H9 (cell line): ENCODE results near the gene ARHGAP25. TPM values are rescaled to one million over a fixed set of nuclear protein-coding genes. Genes with fewer than 3 reads are reported as not detected.

Source experiments
- DNase-seq: peaks from one replicate; pipeline ENCODE4 v3.0.0-alpha.2; 2017
- H2AFZ ChIP-seq: one replicate; pipeline ENCODE4 v1.6.1; 2013; ENCODE audit warnings: mild to moderate bottlenecking, low read length, control low read depth, moderate library complexity
- H2AK5ac ChIP-seq: 2 replicates; pipeline ENCODE4 v1.6.1; 2013; ENCODE audit warnings: low read length, control low read depth, mixed read lengths; ENCODE audit not compliant: insufficient read length
- H2BK120ac ChIP-seq: one replicate; pipeline ENCODE4 v1.6.1; 2013; ENCODE audit warnings: low read depth, mild to moderate bottlenecking, low read length, control low read depth, inconsistent platforms; ENCODE audit not compliant: poor library complexity, severe bottlenecking
- H2BK12ac ChIP-seq: 2 replicates; pipeline ENCODE4 v1.6.1; 2013; ENCODE audit warnings: low read length, control low read depth, mixed read lengths, low read depth; ENCODE audit not compliant: insufficient read length
- H2BK15ac ChIP-seq: 2 replicates; pipeline ENCODE4 v1.6.1; 2013; ENCODE audit warnings: low read depth, low read length, control low read depth
- H2BK20ac ChIP-seq: one replicate; pipeline ENCODE4 v1.6.1; 2013; ENCODE audit warnings: low read depth, mild to moderate bottlenecking, low read length, control low read depth, inconsistent platforms; ENCODE audit not compliant: poor library complexity, severe bottlenecking
- H2BK5ac ChIP-seq: 2 replicates; pipeline ENCODE4 v1.6.1; 2013; ENCODE audit warnings: low read length, control low read depth, mixed read lengths; ENCODE audit not compliant: insufficient read length
- H3K14ac ChIP-seq: 2 replicates; pipeline ENCODE4 v1.6.1; 2013; ENCODE audit warnings: low read length, control low read depth; ENCODE audit not compliant: insufficient read depth
- H3K18ac ChIP-seq: 2 replicates; pipeline ENCODE4 v1.6.1; 2013; ENCODE audit warnings: low read depth, mild to moderate bottlenecking, mixed read lengths, low read length, control low read depth; ENCODE audit not compliant: insufficient read length
- H3K23ac ChIP-seq: 2 replicates; pipeline ENCODE4 v1.6.1; 2013; ENCODE audit warnings: low read length, control low read depth, mixed read lengths, low read depth; ENCODE audit not compliant: insufficient read length
- H3K23me2 ChIP-seq: 2 replicates; pipeline ENCODE4 v1.6.1; 2013; ENCODE audit warnings: low read depth, mild to moderate bottlenecking, mixed read lengths, low read length, control low read depth; ENCODE audit not compliant: insufficient read length, poor library complexity, severe bottlenecking
- H3K27ac ChIP-seq: 2 replicates; pipeline ENCODE4 v1.5.1; 2013; ENCODE audit warnings: low read length, control low read depth, mixed read lengths, low read depth; ENCODE audit not compliant: insufficient read length
- H3K27me3 ChIP-seq: 2 replicates; pipeline ENCODE4 v1.6.1; 2013; ENCODE audit warnings: low read length, control low read depth, inconsistent platforms; ENCODE audit not compliant: insufficient read depth
- H3K4ac ChIP-seq: 2 replicates; pipeline ENCODE4 v1.6.1; 2013; ENCODE audit warnings: low read depth, mild to moderate bottlenecking, control low read depth, inconsistent platforms, low read length, moderate library complexity
- H3K4me1 ChIP-seq: 2 replicates; pipeline ENCODE4 v1.6.1; 2013; ENCODE audit warnings: low read length, control low read depth, inconsistent platforms; ENCODE audit not compliant: insufficient read depth
- H3K4me2 ChIP-seq: 2 replicates; pipeline ENCODE4 v1.6.1; 2013; ENCODE audit warnings: low read length, control low read depth, mixed read lengths; ENCODE audit not compliant: insufficient read length, insufficient read depth
- H3K56ac ChIP-seq: 2 replicates; pipeline ENCODE4 v1.6.1; 2013; ENCODE audit warnings: low read depth, mild to moderate bottlenecking, mixed read lengths, low read length, control low read depth; ENCODE audit not compliant: insufficient read length
- H3K79me1 ChIP-seq: 2 replicates; pipeline ENCODE4 v1.6.1; 2013; ENCODE audit warnings: low read depth, mild to moderate bottlenecking, moderate library complexity, low read length, control low read depth, inconsistent platforms; ENCODE audit not compliant: insufficient read depth, poor library complexity, severe bottlenecking
- H3K79me2 ChIP-seq: 2 replicates; pipeline ENCODE4 v1.6.1; 2013; ENCODE audit warnings: low read length, control low read depth, inconsistent platforms; ENCODE audit not compliant: insufficient read depth
- H3K9ac ChIP-seq: 2 replicates; pipeline ENCODE4 v1.6.1; 2013; ENCODE audit warnings: low read length, control low read depth, mixed read lengths; ENCODE audit not compliant: insufficient read length; ENCODE audit errors: extremely low read depth
- H3K9me3 ChIP-seq: one replicate; pipeline ENCODE4 v1.6.1; 2013; ENCODE audit warnings: low read depth, low read length, inconsistent platforms; ENCODE audit not compliant: control insufficient read depth
- H3T11ph ChIP-seq: one replicate; pipeline ENCODE4 v1.6.1; 2013; ENCODE audit warnings: mild to moderate bottlenecking, low read length, control low read depth, inconsistent platforms
- H4K20me1 ChIP-seq: one replicate; pipeline ENCODE4 v1.6.1; 2013; ENCODE audit not compliant: control insufficient read depth, insufficient read length, insufficient read depth
- H4K5ac ChIP-seq: 2 replicates; pipeline ENCODE4 v1.6.1; 2013; ENCODE audit warnings: low read depth, mild to moderate bottlenecking, mixed read lengths, low read length, control low read depth; ENCODE audit not compliant: insufficient read length
- H4K8ac ChIP-seq: replicated peaks from 2 replicates; pipeline ENCODE4 v1.6.1; 2013; ENCODE audit warnings: low read length, control low read depth, mixed read lengths, low read depth; ENCODE audit not compliant: insufficient read length
- H4K91ac ChIP-seq: 2 replicates; pipeline ENCODE4 v1.6.1; 2013; ENCODE audit warnings: low read depth, mild to moderate bottlenecking, moderate library complexity, mixed read lengths, low read length, control low read depth; ENCODE audit not compliant: insufficient read length
- H3K27ac Mint-ChIP-seq, 3 experiments: 2 replicates in 2 of 3; 3 replicates in 1 of 3; pipeline ENCODE4 v1.8.0; 2020 to 2021; ENCODE audit warnings: mixed read lengths in 3 of 3, mild to moderate bottlenecking in 1 of 3, moderate library complexity in 1 of 3
- H3K27me3 Mint-ChIP-seq: 2 replicates; pipeline ENCODE4 v1.8.0; 2021; ENCODE audit warnings: low read depth, mild to moderate bottlenecking, moderate library complexity, mixed read lengths
- H3K36me3 Mint-ChIP-seq, 3 experiments: 2 replicates in 2 of 3; 3 replicates in 1 of 3; pipeline ENCODE4 v1.8.0; 2020 to 2021; ENCODE audit warnings: low read depth in 3 of 3, mixed read lengths in 3 of 3; ENCODE audit not compliant: insufficient read depth in 1 of 3
- H3K4me1 Mint-ChIP-seq, 2 experiments: 2 replicates each; pipeline ENCODE4 v1.8.0; 2020; ENCODE audit warnings: mixed read lengths in 2 of 2
- H3K4me3 Mint-ChIP-seq, 2 experiments: 2 replicates in 1 of 2; 3 replicates in 1 of 2; pipeline ENCODE4 v1.8.0; 2020 to 2021; ENCODE audit warnings: mild to moderate bottlenecking in 2 of 2, mixed read lengths in 2 of 2, moderate library complexity in 1 of 2
- H3K9me3 Mint-ChIP-seq, 2 experiments: 2 replicates in 1 of 2; 3 replicates in 1 of 2; pipeline ENCODE4 v1.8.0; 2020; ENCODE audit warnings: mild to moderate bottlenecking in 2 of 2, mixed read lengths in 2 of 2, moderate library complexity in 1 of 2
- CTCF ChIP-seq: fragments of 200-600 bp; sonication (generic); conservative IDR thresholded peaks from 3 replicates; pipeline ENCODE4 v1.8.0; 2021; ENCODE audit warnings: antibody characterized with exemption, mild to moderate bottlenecking
- total RNA-seq: library from RNA; stranded (reverse); gene quantifications from 2 replicates; pipeline ENCODE4 v1.2.1, GENCODE V29; 2021

The ARHGAP25 gene
- total RNA-seq, 1 experiment from 2014 or later, result 1.3 TPM

GRCh38 chr2:68854476-68854875, 119.9 kb downstream of the ARHGAP25 start:
- no peak overlapping the region for H2AK5ac ChIP-seq
- H3K9me3 ChIP-seq, result no peaks in the 10 kb centered on the region
- H3K4me1 ChIP-seq, result no peaks in the 10 kb centered on the region; the same call in 1 of the 2 replicates
- H3K79me2 ChIP-seq, result no peaks in the 10 kb centered on the region
- no peak for TF ChIP-seq CTCF
- H4K8ac ChIP-seq, result no peak overlapping the region
- Mint-ChIP-seq H3K36me3 (no peaks in the 10 kb centered on the region), H3K27ac (no peak overlapping the region), H3K9me3 (no peaks in the 10 kb centered on the region), H3K27me3 (no peaks in the 10 kb centered on the region; the same call in 1 of the 2 replicates), H3K4me1 (peaks cover 2 to 3% of the 10 kb centered on the region in 2 experiments; a peak in 1 of 4 replicates), H3K4me3 (no peak overlapping the region)
- DNase-seq, result no peak
- H2BK5ac ChIP-seq, result no peak overlapping the region
- H3K23me2 ChIP-seq, result no peaks in the 10 kb centered on the region
- no peak overlapping the region for H2BK15ac ChIP-seq
- H4K5ac ChIP-seq, result no peak overlapping the region
- H2AFZ ChIP-seq, result no peak overlapping the region
- H3T11ph ChIP-seq, result no peak overlapping the region
- H2BK20ac ChIP-seq, result no peak overlapping the region
- H3K4ac ChIP-seq, result no peak overlapping the region
- no peaks in the 10 kb centered on the region for H4K20me1 ChIP-seq
- H3K14ac ChIP-seq, result no peak overlapping the region
- H3K9ac ChIP-seq, result no peak overlapping the region
- H3K56ac ChIP-seq, result no peak overlapping the region
- H2BK120ac ChIP-seq, result no peak overlapping the region
- H3K23ac ChIP-seq, result no peak overlapping the region
- no peak overlapping the region for H3K18ac ChIP-seq
- no peak overlapping the region for H4K91ac ChIP-seq
- no peaks in the 10 kb centered on the region for H3K27me3 ChIP-seq
- no peak overlapping the region for H3K27ac ChIP-seq
- H3K4me2 ChIP-seq, result no peak overlapping the region
- no peak overlapping the region for H2BK12ac ChIP-seq
- H3K79me1 ChIP-seq, result no peaks in the 10 kb centered on the region
